22Rv1 (cell line): ENCODE results near the gene LILRB3.

ENCODE experiments used
- CTCF ChIP-seq: fragments of 450-650 bp; IDR thresholded peaks from 2 replicates; pipeline ENCODE4 v1.5.1; 2017; ENCODE audit warnings: mild to moderate bottlenecking
- ZFX ChIP-seq: fragments of 450-650 bp; IDR thresholded peaks from 2 replicates; pipeline ENCODE4 v1.6.1; 2017; ENCODE audit warnings: antibody characterized with exemption, borderline replicate concordance

DNA sequence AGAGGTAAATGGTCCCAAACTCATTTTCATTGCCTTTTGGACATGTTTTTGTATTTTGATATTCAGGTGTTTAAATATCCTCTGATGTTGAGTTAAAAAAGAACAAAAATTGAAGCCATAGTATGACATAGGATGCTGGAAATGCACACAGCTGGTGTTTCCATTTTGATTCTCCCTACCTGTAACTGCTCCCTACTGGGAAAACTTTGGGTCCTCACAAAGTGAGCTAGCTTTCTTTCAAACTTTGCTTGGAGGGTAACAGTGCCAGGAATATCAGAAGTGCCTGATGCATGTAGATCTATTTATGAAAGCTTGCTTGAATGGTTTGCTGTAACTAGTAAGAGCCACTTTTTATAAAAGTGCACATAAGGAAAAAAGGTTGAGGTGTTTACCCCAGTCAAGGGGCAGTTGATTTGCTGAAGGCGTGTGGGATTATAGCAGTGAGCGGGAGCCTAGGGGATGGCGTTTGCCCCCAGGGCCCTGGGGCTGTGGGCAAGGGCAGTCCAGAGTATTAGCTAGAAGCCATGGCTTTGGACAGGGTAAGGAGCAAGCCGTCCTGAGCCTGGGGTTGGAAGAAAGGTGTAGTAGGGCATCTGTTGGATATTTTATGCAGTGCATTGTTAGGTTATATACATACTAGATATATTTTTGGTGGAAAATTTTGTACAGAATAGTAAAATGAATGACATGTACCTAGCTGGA, 17.9 kb downstream of the LILRB3 start:
- no peak for TF ChIP-seq CTCF
- no peak for TF ChIP-seq ZFX
